Inferior parietal cortex (tissue), 1 donor: ENCODE measurements around the gene CCDC27.

Experiments
- DNase-seq: peaks from one replicate; pipeline ENCODE4 v3.0.0-alpha.2; 2016; ENCODE audit errors: extremely low spot score

CCDC27 gene

DNA sequence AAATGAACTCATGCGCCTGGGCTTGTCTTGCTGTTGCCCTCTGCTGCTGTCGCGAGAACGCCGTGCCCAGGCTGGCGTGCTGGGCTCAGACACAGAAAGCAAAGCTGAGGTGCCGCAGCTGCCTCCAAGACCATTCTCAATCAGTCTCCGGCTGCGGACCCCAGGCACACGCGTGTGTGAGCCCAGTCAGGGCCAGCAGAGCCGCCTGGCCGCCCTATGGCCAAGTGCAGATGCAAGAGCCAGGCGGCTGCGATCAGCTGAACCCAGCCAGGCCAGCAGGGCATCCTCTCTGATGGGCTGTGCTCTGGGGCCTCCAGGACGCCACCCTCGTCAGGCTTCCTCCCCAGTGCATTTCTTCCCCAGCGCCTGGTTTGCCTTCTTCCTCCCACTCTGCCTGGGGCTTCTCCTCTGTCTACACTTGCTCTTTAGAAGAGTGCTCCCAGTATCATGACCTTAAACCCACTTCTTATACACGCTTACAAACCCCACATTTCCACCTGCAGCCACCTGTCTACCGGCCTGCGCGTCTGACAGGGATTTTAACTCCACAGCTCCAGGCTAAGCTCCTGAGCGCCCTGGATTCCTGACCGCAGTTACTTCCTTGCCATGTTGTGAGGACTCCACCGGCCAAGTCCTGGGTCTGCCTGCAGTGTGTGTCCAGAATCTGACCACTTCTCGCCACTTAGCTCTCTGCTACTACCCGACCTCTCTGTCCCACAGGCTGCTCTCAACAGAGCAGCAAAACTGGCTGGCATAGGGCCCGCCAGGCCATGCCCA is 65.8 kb downstream of the CCDC27 start:
- no peak for DNase-seq

DNA sequence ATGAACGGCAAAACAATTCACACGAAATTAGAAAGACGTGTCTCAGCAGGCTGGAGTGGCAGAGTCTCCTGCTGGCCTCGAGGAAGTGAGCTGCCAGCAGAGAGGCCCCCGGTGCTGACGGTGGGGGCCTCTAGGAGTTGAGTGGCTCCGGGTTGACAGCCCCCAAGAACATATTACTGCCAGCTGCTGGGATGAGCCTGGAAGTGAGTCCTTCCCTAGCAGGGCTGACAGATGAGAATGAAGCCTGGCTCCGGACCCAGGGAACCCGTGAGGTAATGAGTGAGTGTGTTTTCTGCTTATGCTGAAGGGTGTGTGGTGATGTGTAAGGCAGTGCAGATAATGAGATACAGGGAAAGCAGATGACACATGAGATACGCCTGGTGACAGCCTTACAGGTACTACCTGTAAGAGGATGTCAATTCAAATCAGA is 67.5 kb downstream of the CCDC27 start:
- DNase-seq: no peak

GRCh38 chr1:3820316-3820715 is 68.1 kb downstream of the CCDC27 start:
- DNase-seq: no peak

- DNase-seq: no peak
Measured at GRCh38 chr1:3821004-3821403, 68.8 kb downstream of the CCDC27 start.
